ENCODE measurements around the gene SLC25A21.

- TF ChIP-seq CTCF (IDR thresholded peaks at IDR 0.05) = no peak
- no peak for TF ChIP-seq POLR2A (IDR thresholded peaks at IDR 0.05; ENCODE audit: low read depth)
Observed at GRCh38 chr14:36721877-36722276, 450.5 kb downstream of the SLC25A21 start.
